Measurements from ENCODE around the gene SERPINA10. TPM values are rescaled to one million over a fixed set of nuclear protein-coding genes. Genes with fewer than 3 reads are reported as not detected.
"Not testable (repeated sequence)": the region's sequence is repeated elsewhere in the genome, so short reads cannot be mapped to it uniquely, and the experiment has no call there.

The SERPINA10 gene
- polyA plus RNA-seq, 1 experiment = not detected

DNA sequence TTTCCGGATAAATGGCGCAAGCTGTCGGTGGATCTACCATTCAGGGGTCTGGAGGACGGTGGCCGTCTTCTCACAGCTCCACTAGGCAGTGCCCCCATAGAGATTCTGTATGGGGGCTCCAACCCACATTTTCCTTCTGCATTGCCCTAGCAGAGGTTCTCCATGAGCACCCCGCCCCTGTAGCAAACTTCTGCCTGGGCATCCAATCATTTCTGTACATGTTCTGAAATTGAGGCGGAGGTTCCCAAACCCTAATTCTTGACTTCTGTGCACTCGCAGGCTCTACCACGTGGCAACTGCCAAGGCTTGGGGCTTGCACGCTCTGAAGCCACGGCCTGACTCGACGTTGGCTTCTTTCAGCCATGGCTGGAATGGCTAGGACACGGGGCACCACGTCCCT lies 5.1 kb upstream of the SERPINA10 start:
- no peak overlapping the region for H3K4me3 ChIP-seq (ENCODE audit: low read depth, low read length)
- TF ChIP-seq, protein P1, sequence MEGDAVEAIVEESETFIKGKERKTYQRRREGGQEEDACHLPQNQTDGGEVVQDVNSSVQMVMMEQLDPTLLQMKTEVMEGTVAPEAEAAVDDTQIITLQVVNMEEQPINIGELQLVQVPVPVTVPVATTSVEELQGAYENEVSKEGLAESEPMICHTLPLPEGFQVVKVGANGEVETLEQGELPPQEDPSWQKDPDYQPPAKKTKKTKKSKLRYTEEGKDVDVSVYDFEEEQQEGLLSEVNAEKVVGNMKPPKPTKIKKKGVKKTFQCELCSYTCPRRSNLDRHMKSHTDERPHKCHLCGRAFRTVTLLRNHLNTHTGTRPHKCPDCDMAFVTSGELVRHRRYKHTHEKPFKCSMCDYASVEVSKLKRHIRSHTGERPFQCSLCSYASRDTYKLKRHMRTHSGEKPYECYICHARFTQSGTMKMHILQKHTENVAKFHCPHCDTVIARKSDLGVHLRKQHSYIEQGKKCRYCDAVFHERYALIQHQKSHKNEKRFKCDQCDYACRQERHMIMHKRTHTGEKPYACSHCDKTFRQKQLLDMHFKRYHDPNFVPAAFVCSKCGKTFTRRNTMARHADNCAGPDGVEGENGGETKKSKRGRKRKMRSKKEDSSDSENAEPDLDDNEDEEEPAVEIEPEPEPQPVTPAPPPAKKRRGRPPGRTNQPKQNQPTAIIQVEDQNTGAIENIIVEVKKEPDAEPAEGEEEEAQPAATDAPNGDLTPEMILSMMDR (IDR thresholded peaks at IDR 0.05; ENCODE audit: insufficient read depth, low read depth, low read length) = no peak
- no peak for DNase-seq (ENCODE audit: low read depth)
- H3K27me3 ChIP-seq (ENCODE audit: control insufficient read depth, insufficient read depth, low read length) = no peaks in the 10 kb centered on the region
- H3K36me3 ChIP-seq (ENCODE audit: control insufficient read depth, insufficient read depth, low read length) = no peaks in the 10 kb centered on the region
- POLR2A ChIA-PET = no interaction called here
- CTCF ChIA-PET = no interaction called here

DNA sequence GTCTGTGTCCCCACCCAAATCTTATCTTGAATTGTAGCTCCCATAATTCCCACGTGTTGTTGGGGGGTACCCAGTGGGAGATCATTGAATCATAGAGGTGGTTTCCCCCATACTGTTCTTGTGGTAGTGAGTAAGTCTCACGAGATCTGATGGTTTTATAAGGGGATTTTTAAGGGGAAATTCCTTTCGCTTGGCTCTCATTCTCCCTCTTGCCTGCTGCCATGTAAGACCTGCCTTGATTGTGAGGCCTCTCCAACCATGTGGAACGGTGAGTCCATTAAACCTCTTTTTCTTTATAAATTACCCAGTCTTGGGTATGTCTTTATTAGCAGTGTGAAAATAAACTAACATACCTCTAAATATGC lies 3.1 kb upstream of the SERPINA10 start:
- POLR2A ChIA-PET = not testable (repeated sequence)

GRCh38 chr14:94295360-94296180 lies 2.5 kb upstream of the SERPINA10 start:
- DNase-seq (ENCODE audit: low read depth) = no peak
- H3K36me3 ChIP-seq (ENCODE audit: control insufficient read depth, insufficient read depth, low read length) = no peaks in the 10 kb centered on the region
- POLR2A ChIA-PET = no interaction called here
- CTCF ChIA-PET = no interaction called here
- H3K4me3 ChIP-seq (ENCODE audit: low read depth, low read length) = no peak overlapping the region
- TF ChIP-seq, protein P1 (IDR thresholded peaks at IDR 0.05; ENCODE audit: insufficient read depth, low read depth, low read length) = no peak
- no peaks in the 10 kb centered on the region for H3K27me3 ChIP-seq (ENCODE audit: control insufficient read depth, insufficient read depth, low read length)

More for the DNA sequence above, 3.1 kb upstream of the SERPINA10 start:
- DNase-seq (ENCODE audit: low read depth); H3K4me3 ChIP-seq (ENCODE audit: low read depth, low read length); CTCF ChIA-PET; H3K36me3 ChIP-seq (ENCODE audit: control insufficient read depth, insufficient read depth, low read length); H3K27me3 ChIP-seq (ENCODE audit: control insufficient read depth, insufficient read depth, low read length): not testable (repeated sequence)

DNA sequence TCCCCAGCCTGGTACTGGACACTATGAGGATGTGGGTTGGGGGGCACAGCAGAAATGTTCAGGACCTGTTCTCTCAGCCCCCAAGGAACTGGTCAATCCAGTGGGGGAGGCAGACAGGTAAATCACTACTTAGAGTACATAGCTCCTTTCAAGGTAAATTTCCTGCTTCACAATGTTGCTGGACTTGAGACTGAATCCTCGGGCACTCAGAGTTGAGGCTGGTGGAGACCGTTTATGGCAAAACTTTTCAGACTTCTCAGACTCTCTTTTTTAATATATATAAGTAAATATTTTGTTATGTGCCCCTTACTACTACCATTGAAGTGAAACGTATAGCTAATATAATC lies 483 bp upstream of the SERPINA10 start:
- CTCF ChIA-PET = no interaction called here
- TF ChIP-seq, protein P1 (IDR thresholded peaks at IDR 0.05; ENCODE audit: insufficient read depth, low read depth, low read length) = no peak
- no peak for DNase-seq (ENCODE audit: low read depth)

GRCh38 chr14:94292526-94292871 lies 569 bp downstream of the SERPINA10 start:
- no peak for DNase-seq (ENCODE audit: low read depth)
- Histone ChIP-seq H3K27me3 (ENCODE audit: control insufficient read depth, insufficient read depth, low read length) (no peaks in the 10 kb centered on the region), H3K36me3 (ENCODE audit: control insufficient read depth, insufficient read depth, low read length) (no peaks in the 10 kb centered on the region), H3K4me3 (ENCODE audit: low read depth, low read length) (no peak overlapping the region)
- CTCF ChIA-PET = no interaction called here
- POLR2A ChIA-PET = no interaction called here
- TF ChIP-seq, protein P1 (IDR thresholded peaks at IDR 0.05; ENCODE audit: insufficient read depth, low read depth, low read length) = no peak

More for the DNA sequence above, 483 bp upstream of the SERPINA10 start:
- POLR2A ChIA-PET = no interaction called here
- no peak overlapping the region for H3K4me3 ChIP-seq (ENCODE audit: low read depth, low read length)
- H3K27me3 ChIP-seq (ENCODE audit: control insufficient read depth, insufficient read depth, low read length) = no peaks in the 10 kb centered on the region
- no peaks in the 10 kb centered on the region for H3K36me3 ChIP-seq (ENCODE audit: control insufficient read depth, insufficient read depth, low read length)
